Heart right ventricle (tissue), 16 donors: ENCODE data around the gene LRP1B. TPM values are rescaled to one million over a fixed set of nuclear protein-coding genes. Genes with fewer than 3 reads are reported as not detected.

Source experiments
- ATAC-seq, 8 donors: fragments of 200-7000 bp; cut with Tn5 transposase; one replicate each; pipeline ENCODE4 v1.9.1; 2020; ENCODE audit warnings: mild to moderate bottlenecking in 8 of 8, moderate library complexity in 8 of 8, moderate number of reproducible peaks in 1 of 8
- DNase-seq, 2 donors: peaks; one replicate each; pipeline ENCODE4 v3.0.0-alpha.2; 2020
- H3K27ac ChIP-seq, 10 donors: fragments of 200-600 bp; sonication (generic) in 2 of 10; one replicate each; pipeline versions ENCODE4 v1.5.0 to v1.8.0; 2020 to 2022; ENCODE audit warnings: mild to moderate bottlenecking in 3 of 10
- H3K27me3 ChIP-seq, 7 donors: fragments of 200-600 bp; one replicate each; pipeline ENCODE4 v1.8.0; 2021 to 2022; ENCODE audit warnings: mild to moderate bottlenecking in 2 of 7
- H3K36me3 ChIP-seq, 9 donors: fragments of 200-600 bp; sonication (generic) in 1 of 9; one replicate each; pipeline versions ENCODE4 v1.5.0 to v1.8.0; 2020 to 2022; ENCODE audit warnings: mild to moderate bottlenecking in 2 of 9
- H3K4me1 ChIP-seq, 9 donors: fragments of 200-600 bp; sonication (generic) in 1 of 9; one replicate each; pipeline versions ENCODE4 v1.5.0 to v1.8.0; 2020 to 2022; ENCODE audit warnings: mild to moderate bottlenecking in 4 of 9
- H3K4me3 ChIP-seq, 10 donors: fragments of 200-600 bp; sonication (generic) in 2 of 10; one replicate each; pipeline versions ENCODE4 v1.5.0 to v1.8.0; 2020 to 2022; ENCODE audit warnings: mild to moderate bottlenecking in 7 of 10, moderate library complexity in 2 of 10
- H3K9me3 ChIP-seq, 11 donors: fragments of 200-600 bp in 10 of 11; sonication (generic) in 2 of 11; one replicate each; pipeline versions ENCODE4 v1.5.0 to v1.8.0; 2013 to 2022; ENCODE audit warnings: mild to moderate bottlenecking in 2 of 11, control low read depth in 1 of 11, moderate library complexity in 1 of 11
- WGBS, 2 donors: extraction: QIAGEN DNeasy Blood & Tissue Kit; methylation state at CpG; one replicate each; pipeline ENCODE4 v1.1.7; 2013; ENCODE audit warnings: inconsistent platforms in 1 of 2; 5-methylcytosine and 5-hydroxymethylcytosine counted together
- intact Hi-C, 10 donors: fragments of 100-400 bp; cut with DNase I; formaldehyde crosslinking; loops; one replicate each; pipeline versions ENCODE4 v1.11.1 to v1.14.2; 2022
- polyA plus RNA-seq, 2 donors: library from polyadenylated mRNA; stranded (reverse); fragments of 200-250 nt; gene quantifications; one replicate each; pipeline ENCODE4 v1.2.3, GENCODE V29; 2013
- total RNA-seq, 10 donors: library from RNA; stranded (reverse); fragmentation: NEBNext Ultra II Directional in 3 of 10; extraction: Animal tissue kit (Norgen Biotek cat#: 25700) in 3 of 10; gene quantifications; one replicate each; pipeline versions ENCODE4 v1.2.1 to v1.2.4, GENCODE V29; 2021 to 2023
- TF ChIP-seq, protein P1 (sequence below), 9 donors: fragments of 200-600 bp; sonication (generic) in 2 of 9; IDR thresholded peaks; one replicate each; pipeline versions ENCODE4 v1.5.0 to v1.8.0; 2021 to 2022; ENCODE audit warnings: antibody characterized with exemption in 9 of 9, mild to moderate bottlenecking in 5 of 9, moderate library complexity in 1 of 9
- donor health status: Arrhythmogenic right ventricular cardiomyopathy.
- donor health status: ischemic (EF 13 %, LVEDD 7.1; RV severe dilation, severe dysfunction).
- donor health status: healthy with polysubstance abuse.
- donor health status: DM: no; HTN: yes; CAD: no.
- donor health status: DM: no; HTN: no; CAD: no.
- donor health status: ischemic (EF 25% LVEDD 6.9; RV normal size, moderate dysfunction).
- donor health status: ischemic (EF 25% LVEDD 5.7; RV mildly dilated, moderate dysfunction).
- donor health status: healthy.
- donor health status: DM: yes; HTN: yes; CAD: no.
- donor health status: Ischemic cardiomyopathy.
- donor health status: ischemic (EF 35%, LVEDD 5.7; RV mildly dilated, moderate dysfunction).
- donor health status: nonischemic (EF 11% LVEDD 7.7; RV severe dilation, severe dysfunction).
- donor health status: DM: yes; HTN: yes; CAD: no.
- donor health status: PGD.
- donor health status: ischemic (EF 29% LVEDD 5.4; RV normal size, mild dysfunction).
- donor health status: nonischemic (EF 23%, LVEDD 6.1; RV moderate dilation, normal function).

Gene LRP1B
- total and polyA plus RNA-seq, 12 donors = 0.02 to 0.27 (median 0.14) TPM; not detected in 1

DNA sequence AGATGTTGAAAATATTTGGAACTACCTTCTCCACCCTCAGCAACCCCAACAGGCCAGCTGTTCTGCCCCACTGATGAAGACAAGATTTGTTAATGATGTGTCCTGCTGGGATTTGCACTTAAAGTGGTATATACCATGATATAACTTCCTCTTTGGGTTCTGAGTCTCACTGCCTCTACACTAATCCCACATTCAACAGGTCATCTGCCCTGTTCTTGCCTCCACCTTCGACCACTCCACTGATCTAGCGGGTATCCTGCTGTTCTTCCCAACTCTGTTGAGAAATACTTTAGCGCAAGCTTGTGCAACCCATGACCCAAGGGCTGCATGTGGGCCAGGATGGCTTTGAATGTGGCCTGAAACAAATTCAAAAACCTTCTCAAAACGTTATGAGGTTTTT, 72.7 kb downstream of the LRP1B start:
- H3K4me3 ChIP-seq = no peak overlapping the region
- H3K9me3 ChIP-seq = no peaks in the 10 kb centered on the region
- no peaks in the 10 kb centered on the region for H3K27me3 ChIP-seq
- 74 to 79% methylated on average over 4 of the region's 4 CpGs for WGBS, 2 donors
- no peaks in the 10 kb centered on the region for H3K4me1 ChIP-seq
- TF ChIP-seq, protein P1, sequence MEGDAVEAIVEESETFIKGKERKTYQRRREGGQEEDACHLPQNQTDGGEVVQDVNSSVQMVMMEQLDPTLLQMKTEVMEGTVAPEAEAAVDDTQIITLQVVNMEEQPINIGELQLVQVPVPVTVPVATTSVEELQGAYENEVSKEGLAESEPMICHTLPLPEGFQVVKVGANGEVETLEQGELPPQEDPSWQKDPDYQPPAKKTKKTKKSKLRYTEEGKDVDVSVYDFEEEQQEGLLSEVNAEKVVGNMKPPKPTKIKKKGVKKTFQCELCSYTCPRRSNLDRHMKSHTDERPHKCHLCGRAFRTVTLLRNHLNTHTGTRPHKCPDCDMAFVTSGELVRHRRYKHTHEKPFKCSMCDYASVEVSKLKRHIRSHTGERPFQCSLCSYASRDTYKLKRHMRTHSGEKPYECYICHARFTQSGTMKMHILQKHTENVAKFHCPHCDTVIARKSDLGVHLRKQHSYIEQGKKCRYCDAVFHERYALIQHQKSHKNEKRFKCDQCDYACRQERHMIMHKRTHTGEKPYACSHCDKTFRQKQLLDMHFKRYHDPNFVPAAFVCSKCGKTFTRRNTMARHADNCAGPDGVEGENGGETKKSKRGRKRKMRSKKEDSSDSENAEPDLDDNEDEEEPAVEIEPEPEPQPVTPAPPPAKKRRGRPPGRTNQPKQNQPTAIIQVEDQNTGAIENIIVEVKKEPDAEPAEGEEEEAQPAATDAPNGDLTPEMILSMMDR (IDR thresholded peaks at IDR 0.05) = no peak
- DNase-seq (no peak), ATAC-seq (no peak)
- intact Hi-C loops = no loop called here
- no peak overlapping the region for H3K27ac ChIP-seq
- H3K36me3 ChIP-seq = no peaks in the 10 kb centered on the region

GRCh38 chr2:142056784-142057183, 74.0 kb downstream of the LRP1B start:
- WGBS, 2 donors = 84 to 85% methylated on average over 3 of the region's 3 CpGs
- no peaks in the 10 kb centered on the region for H3K4me1 ChIP-seq
- intact Hi-C loops = no loop called here

DNA sequence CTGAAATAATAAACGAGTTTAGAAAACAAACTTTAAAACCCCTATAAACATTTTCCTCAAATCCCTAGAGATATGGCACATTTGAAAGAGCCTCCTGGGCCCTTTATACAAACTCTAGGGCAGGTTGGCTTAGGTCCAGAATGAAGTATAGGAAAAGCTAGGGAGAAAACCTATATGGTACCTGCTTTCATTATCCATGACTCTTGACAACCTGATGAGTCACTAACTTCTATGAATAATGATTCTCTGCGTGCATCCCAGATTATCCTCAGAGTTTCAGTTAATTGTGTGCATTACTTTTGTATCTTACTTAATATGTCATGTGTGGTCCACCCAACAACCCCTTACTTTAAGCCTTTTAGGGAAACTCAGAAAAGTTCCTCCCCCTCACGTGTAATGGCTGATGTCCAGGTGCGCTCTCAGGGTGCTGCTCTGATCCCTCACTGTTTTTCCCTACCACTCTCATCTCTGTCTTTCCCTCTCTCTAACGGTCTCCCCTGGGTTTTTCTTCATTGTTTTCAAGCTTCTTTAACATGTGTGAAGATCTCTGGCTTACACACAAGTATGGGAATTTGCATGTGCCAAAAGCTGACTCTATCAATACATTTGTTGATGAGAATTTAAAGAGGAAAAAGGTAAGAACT, 78.5 kb downstream of the LRP1B start:
- Histone ChIP-seq H3K4me3 (no peak overlapping the region), H3K36me3 (no peaks in the 10 kb centered on the region)
- TF ChIP-seq, protein P1 (IDR thresholded peaks at IDR 0.05) = no peak

More at GRCh38 chr2:142056784-142057183, 74.0 kb downstream of the LRP1B start:
- Histone ChIP-seq H3K4me3 (no peak overlapping the region), H3K27ac (no peak overlapping the region), H3K36me3 (no peaks in the 10 kb centered on the region), H3K9me3 (no peaks in the 10 kb centered on the region), H3K27me3 (no peaks in the 10 kb centered on the region)
- DNase-seq (no peak), ATAC-seq (no peak)
- TF ChIP-seq, protein P1 (IDR thresholded peaks at IDR 0.05) = no peak

GRCh38 chr2:142048581-142048980, 82.2 kb downstream of the LRP1B start:
- TF ChIP-seq, protein P1 (IDR thresholded peaks at IDR 0.05) = no peak
- no peaks in the 10 kb centered on the region for H3K36me3 ChIP-seq
- no peak overlapping the region for H3K27ac ChIP-seq
- intact Hi-C loops = no loop called here
- no peak overlapping the region for H3K4me3 ChIP-seq
- H3K27me3 ChIP-seq = no peaks in the 10 kb centered on the region
- H3K9me3 ChIP-seq = no peaks in the 10 kb centered on the region
- ATAC-seq (no peak), DNase-seq (no peak)
- no peaks in the 10 kb centered on the region for H3K4me1 ChIP-seq
- 69 to 75% methylated on average over 1 of the region's 1 CpG for WGBS, 2 donors

More for the DNA sequence above, 78.5 kb downstream of the LRP1B start:
- H3K27ac ChIP-seq = no peak overlapping the region
- intact Hi-C loops = no loop called here
- WGBS, 2 donors = 39 to 50% methylated on average over 5 of the region's 5 CpGs
- no peaks in the 10 kb centered on the region for H3K9me3 ChIP-seq
- DNase-seq (no peak), ATAC-seq (no peak)
- no peaks in the 10 kb centered on the region for H3K27me3 ChIP-seq
- H3K4me1 ChIP-seq = no peaks in the 10 kb centered on the region
